GM19351 (cell line): ENCODE results near the gene PMP22.
A peak's percentile ranks its signal among the peaks of the same experiment; 100 is the strongest.
"Not testable (repeated sequence)": the region's sequence is repeated elsewhere in the genome, so short reads cannot be mapped to it uniquely, and the experiment has no call there.

Experiments used
- ATAC-seq: cut with Tn5 transposase; IDR thresholded peaks from one replicate; pipeline ENCODE4 v1.9.1; 2021; ENCODE audit warnings: mild to moderate bottlenecking, moderate library complexity; ENCODE audit not compliant: unreplicated experiment

Gene PMP22

DNA sequence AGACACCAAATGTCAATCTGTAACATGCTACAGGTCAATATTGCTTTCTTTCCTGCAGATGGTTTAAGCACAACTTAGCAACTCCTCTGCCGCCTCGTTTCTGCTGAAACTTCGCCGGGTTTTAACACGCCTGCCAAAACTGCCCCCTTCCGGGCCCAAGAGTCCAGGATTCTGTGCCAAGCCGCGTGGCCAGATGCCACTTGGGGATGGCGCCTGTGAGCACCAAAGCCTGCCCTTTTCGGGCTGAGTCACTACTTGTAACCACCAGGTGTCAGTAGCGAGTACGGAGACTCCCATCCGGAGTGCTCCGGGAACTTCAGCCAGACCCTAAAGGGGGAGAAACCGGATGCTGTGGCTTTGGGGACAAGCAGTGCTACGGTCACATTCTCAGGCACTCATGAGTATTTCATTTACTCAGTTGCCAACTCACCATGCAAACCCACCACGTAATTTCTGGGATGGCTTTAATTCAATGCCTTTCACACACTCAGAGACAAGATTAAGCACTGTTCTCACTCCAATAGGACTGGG, 7.8 kb downstream of the PMP22 start:
- peak; percentile 64 for ATAC-seq

DNA sequence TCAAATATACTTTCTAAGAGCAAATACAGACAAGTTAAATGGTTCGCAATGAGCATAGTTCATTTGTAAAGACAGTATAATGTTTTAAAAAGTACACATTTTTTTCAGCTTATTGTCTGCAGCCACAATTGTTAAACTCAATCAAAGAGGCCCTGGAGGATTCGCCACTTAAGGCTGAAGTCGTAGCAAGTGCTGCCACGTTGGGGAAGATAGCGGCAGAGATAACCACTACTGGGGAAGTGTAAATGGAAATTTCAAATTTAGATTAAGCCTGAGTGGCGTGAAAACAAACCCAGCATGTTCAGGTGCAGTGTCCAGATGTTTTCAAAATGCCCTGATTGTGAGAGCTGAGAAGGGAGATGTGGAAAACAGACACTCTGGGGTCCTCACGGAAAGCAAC, 8.4 kb downstream of the PMP22 start:
- ATAC-seq: no peak

DNA sequence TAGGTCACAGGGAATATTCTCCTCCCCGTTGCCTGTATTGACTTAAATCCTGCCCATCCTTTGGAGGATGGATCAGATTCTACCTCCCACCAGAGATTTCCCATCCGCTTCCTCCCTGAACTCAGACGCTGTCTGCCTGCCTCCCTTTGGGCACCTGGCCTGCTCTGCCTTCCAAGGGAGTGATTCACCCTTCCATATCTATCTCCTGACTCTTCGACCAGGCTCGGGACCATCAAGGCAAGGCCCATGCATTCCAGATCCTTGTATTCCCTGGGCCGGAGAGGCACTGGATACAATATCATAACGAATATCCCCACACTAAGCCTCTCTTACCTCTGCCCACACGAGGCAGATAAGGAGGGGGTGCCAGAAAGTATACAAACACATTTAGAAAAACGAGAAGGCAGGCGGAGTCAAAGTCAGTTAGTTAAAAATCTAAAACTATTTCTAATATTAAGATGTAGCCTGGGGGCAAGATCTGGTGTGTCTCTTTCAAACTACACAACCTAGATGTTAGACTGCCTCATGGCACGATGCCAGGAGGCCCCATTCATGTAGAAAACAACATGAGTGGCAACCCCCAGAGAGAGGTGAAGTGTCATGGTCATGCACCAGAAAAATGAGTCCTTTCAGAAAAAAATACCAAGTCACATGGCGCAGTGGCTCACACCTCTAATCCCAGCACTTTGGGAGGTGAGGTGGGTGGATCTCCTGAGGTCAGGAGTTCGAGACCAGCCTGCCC, 9.2 kb downstream of the PMP22 start:
- ATAC-seq: no peak

DNA sequence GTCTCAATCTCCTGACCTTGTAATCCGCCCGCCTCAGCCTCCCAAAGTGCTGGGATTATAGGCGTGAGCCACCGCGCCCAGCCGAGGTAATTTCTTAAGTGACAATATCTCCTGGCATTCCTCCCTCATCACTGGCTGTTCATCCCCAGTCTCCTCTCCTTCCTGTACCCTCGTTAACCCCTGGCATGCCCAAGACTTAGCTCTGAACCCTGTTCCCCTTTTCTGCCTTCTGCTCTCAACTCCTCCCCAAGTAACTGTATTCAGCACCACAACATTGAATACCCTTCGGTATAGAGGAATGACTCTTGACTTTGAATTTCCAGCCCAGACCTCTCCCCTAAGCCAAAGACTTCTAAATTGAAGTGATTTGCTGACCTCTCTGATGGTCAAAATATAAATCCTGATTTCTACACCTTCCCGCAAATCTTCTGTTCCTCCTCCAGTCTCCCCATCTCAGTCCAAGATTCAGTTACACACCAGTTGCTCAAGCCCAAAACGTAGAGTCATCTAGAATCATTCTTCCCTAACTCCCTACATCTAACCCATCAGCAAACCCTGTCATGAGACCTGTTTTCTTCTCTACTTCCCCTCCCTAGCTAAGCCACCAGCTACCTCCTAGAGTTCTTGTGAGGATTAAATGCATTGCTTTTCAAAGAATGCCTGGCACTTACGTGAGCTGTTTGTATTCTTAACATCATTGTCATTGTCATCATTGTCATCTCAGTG, 14.8 kb downstream of the PMP22 start:
- no peak for ATAC-seq

DNA sequence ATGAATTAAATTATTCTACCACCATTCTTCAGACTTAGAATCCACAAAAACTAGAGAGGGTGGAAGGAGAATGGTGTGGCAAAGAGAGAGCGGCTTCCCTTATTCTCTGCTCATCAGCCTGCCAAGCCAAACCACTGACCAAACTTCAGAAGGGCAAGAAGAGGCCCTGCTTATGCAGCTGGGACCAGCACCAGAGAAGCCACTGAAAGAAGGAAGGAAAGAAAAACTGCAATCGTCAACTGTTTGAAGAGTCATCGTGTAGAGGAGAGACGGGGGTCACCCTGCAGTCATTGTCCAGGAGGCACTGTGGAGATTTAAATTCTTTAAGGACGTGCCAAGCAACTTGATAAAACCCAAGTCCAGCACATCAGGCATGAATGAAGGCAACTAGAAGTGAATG, 15.6 kb downstream of the PMP22 start:
- no peak for ATAC-seq

DNA sequence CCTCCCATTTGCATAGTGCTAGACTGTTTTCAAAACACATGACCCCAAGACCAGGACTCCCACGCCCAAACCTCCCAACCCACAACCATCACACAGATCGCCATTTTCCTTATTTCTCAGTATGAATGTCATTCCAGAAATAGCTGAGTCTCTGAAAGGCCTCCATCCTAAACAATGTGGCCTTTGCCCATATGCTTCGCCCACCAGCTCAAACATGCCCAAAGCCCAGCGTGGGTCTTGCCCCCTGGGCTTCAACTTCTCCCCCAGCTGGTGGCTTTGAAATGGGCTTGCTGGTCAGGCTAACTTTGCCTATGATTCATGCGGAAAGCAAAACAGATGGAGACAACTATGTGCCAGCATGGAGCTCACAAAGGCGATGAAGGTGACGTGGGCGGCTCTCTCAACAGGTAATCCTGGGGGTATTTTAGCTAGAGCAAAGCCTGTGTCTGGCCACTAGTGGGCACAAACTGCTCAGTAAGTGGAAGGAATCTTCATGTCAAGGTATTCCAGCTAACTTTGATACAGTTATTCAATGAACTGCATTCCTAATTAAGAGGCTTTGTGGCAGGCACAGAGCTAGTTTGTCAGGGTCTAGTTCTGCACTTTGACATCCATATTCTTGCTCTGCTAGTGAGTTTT, 17.1 kb downstream of the PMP22 start:
- ATAC-seq: no peak

DNA sequence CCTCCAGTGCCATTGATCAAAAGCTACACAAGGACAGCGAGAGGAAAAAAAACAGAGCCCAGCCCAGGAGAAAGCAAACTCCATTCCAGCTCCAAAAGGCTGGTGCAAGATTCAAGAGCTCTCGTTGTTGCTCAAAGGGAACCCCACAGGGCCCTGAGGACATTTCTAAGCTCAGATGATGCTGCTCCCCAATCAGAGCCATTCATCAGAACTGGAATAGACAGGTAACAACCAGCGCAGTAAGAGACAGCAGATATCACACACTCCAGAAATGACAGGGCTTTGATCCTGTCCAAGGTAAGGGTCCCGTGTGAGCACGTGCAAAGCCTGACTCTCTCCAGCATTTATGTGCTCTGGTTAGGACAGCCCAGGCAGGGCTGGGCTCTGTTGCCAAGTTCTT, 20.1 kb downstream of the PMP22 start:
- no peak for ATAC-seq

DNA sequence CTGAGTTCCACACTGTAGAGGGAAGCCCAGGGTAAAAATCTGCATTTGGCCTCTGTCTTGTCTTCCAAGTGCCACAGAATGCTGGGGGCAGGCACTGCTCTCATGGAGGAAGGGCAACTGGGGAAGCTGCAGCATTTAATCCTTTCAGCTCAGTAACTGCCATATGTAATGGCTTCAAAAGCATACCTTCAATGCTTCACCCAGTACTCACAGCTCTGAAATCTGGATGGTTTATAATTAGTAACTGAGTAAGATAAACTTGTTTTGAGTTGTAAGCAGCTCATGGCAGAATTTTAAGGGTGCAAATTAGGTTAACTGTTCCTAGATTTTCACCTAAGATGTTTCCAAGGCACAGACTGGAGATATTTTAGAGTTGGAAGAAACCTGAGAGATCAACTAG, 24.5 kb downstream of the PMP22 start:
- ATAC-seq: no peak

DNA sequence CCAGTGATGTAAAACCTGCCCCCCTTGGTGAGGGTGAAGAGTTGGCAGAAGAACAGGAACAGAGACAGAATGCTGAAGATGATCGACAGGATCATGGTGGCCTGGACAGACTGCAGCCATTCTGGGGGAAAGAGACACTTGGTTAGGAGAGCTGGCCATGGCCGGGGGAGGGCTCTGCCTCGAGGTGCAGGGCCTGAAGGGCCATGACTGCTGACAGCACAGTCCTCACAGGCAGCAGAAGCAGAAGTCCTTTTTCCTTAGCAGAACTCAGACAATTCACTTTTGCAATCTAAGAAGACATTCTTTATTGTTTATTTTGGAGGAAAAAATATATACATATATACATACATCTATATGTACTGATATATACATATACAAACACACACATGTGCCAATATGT, 25.6 kb downstream of the PMP22 start:
- ATAC-seq: no peak

DNA sequence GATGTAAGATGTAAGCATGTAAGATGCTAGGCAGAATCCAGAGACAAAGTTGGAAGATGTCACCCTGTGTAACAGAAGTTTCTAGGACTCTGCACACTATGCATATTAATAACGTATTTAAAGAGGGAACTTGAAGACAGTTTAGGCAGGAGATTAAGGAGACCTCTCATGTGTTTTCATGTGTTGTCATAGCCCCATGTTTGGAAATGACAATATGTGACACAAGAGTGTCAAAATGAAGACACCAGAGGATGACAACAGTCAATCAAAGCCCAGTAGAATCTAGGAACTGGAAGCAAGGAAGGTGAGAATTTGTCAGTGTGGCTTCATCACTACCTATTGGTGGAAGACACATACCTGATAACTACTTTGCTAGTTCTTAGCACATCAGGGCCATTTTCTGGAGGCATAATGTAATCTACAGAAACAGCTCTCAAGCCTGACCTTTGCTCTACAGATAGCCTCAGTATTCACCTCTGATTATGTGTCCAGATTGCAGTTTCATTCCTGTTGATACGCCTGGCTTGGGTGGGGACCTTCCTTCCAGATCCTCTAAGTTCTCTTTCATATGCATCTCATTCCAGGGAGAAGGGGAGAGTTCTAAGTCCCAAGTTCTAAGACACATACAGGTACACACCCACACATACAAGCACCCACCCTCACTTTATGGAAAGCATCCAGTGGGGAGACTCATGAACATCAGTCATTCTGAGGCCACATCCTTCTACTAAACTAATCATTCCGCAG, 26.3 kb downstream of the PMP22 start:
- no peak for ATAC-seq

DNA sequence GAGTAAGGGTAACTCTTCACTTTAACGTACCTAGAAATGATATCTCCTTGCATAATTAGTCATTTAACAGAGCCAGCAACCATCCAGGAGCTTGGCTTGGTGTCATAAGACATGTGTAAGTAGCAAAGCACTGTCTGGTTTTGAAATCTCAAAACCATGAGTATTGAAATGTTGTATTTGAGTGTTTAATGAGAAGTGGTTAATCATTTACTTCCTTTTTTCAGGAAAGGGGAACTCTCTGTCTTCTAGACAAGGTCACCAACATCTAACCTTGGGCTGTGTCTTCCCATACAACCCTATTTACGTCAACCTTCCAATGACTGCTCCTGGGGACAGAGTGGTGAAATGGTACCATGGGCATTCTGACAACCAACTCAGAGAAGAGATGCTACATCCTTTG, 27.1 kb downstream of the PMP22 start:
- ATAC-seq: no peak

DNA sequence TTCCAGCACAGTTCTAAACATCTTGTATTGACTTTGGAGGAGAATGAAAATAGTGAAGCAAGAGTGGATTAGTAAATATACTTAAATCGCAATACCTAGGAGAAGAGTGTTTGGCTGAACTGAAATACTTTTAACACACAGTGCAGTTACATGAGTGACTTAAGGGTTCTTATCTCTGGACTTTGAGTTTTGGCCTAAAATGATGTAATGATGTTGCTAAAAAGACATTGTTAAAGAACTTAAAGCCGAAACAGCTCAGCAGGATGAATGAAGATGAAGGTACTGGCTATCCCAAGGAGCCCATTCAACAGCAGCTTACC, 28.1 kb downstream of the PMP22 start:
- ATAC-seq: no peak

DNA sequence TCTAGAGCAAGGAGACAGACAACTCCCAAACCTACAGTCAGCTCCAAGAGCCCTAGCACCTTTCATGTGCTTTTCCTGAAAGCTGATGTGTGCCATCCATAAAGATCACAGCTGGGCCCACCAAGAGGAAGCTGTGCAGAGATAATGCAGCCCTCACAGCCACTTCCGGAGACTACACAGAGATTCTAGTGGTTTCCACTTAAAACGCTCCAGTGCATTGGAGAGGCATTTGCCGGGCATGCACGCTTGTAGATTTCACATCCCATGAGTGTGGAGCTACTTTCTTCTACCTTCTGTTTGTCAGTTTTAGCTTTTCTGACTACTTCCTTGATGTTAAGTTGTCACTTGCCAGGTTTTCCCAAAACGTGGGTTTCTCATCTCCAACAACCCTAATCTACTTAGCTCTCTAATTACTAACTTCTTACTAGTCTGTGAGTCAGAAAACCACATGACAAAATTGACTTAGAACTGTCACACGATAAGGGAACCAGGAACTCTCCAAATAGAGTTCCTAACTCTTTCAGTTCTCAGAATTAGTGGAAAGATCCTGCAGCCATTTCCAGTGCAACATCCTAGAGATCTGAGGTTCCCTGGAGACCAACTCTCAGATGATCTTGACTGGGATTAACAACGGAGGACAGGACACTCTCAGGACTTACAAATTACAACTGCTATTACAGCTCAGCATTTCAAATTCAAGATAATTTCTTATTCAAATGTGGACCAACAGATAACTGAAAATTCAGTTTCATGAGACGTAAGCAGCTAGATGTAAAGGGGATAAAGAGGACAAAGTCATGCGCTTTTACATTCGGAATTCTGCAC, 28.6 kb downstream of the PMP22 start:
- no peak for ATAC-seq

DNA sequence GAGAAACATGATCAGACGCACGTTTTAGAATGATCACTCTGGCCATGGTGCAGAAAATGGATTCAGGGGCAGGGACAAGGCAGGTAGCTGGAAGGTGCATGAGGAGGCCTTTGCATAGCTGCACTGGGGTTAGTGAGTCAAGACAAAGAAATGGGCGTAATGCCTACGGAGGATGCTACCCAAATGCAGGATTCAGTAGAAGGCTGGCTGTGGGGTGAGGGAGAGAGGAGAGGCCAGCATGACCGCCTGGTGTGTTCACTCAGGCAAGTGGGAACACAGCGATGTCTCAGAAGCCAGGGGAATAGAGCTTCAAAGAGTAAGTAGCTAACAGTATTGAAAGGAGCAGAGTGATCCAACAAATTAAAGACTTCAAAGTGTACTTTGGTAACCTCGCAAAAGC, 31.2 kb downstream of the PMP22 start:
- ATAC-seq: no peak

DNA sequence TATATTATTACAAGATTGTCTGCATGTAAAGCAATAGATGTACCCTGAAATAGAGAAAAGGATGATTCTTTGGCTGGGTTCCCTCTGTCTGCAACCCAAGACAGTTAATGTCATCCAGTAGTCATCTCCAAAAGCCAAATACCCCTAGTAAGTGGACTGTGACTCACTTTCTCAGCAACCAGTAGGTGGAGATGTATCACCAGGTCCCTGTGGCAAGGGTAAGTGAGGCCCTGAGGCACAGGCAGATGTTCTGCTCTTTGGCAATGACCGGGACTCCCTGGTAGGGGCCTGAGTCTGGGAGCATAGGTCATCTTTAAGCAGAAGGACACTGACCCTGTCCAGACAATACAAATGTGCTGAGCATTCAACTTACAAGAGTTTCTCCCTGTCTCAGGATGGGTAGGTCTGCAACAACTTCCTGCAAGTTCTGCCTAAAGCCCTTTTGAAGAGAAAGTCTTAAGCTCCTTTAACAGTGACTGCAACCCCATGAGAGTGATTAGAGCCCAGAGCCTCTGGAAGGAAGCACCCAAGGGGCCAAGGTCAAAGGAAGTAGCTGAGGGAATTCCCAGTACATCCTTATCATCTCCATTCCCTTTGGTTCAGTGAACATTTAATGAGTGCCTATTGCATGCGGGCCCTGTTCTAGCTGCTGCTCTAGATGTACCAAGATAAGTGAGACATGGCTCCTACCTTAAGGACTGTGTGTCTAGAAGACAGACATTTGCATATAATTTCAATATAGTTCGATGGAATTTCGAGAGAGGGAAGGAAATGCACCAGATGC, 31.9 kb downstream of the PMP22 start:
- ATAC-seq: no peak

DNA sequence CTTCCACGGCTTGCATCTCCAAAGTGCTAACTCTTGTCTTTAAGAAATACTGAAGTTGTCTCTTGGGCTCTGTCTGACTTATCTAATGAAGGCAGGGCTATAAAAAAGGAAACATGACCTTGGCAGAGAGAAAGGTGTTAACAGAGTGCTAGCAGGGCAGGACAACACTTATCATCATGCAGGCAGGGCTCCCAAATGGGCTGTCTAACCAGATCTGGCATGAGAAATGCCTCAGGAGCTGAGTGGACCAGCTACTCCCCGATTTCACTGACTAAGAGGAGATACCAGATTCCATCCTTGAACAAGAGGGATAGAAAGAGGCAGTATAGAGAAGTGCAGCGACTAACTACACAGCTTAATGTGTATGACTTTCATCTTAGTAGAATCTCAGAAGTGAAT, 32.6 kb downstream of the PMP22 start:
- no peak for ATAC-seq

DNA sequence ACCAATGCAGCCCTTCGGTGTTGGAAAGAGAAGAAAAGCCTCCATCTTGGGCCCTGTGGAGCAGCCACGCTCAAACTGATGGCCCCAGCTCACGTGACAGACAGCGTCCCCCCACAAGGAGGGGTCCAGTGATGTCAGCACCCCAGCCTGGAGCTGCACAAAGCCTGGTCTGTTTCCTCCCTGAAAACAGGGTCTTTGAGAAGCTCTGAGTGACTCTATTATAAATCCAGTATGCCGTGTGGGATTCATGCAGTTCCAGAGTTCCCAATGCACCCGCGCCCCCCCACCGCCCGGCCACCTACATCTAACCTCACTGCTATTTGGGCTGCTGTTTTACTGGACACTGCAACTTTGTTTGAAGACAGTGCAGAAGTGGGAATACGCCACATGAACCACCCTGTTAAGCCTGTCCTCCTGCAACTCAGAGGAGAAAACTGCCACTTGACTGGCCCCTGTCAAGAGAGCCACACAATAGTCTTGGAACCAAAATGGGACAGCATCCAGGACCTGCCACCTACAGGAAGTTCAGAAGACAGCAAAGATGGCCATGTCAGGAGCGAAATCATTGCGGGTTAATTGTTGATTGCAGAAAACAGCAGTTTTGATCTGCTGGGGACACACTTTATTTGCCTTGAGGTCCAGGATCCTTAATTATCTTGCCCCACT, 33.1 kb downstream of the PMP22 start:
- no peak for ATAC-seq

DNA sequence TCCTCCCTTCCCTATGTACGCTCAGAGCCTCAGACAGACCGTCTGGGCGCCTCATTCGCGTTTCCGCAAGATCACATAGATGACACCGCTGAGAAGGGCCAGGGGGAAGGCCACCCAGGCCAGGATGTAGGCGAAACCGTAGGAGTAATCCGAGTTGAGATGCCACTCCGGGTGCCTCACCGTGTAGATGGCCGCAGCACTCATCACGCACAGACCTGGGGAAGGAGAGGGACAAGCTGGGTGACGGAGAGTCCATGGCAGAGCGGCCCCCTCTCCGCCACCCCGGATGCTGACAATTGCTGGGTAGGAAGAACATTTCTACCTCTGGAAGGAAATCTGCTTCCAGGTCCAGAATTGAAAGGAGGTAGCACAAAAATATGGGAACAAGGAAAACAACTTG, 34.3 kb downstream of the PMP22 start:
- ATAC-seq: no peak

DNA sequence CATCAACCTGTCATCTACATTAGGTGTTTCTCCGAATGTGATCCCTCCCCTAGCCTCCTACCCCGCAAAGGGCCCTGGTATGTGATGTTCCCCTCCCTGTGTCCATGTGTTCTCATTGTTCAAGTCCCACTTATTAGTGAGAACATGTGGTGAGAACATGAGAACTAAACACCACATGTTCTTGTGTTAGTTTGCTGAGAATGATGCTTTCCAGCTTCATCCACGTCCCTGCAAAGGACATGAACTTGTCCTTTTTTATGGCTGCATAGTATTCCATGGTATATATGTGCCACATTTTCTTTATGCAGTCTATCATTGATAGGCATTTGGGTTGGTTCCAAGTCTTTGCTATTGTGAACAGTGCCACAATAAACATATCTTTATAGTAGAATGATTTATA, 43.3 kb downstream of the PMP22 start:
- not testable (repeated sequence) for ATAC-seq
